NCI-H345 (cell line): Measurements from ENCODE around the gene PIANP.

Experiments
- DNase-seq: peaks from one replicate; lab custom pipeline; 2025; lab: John Stamatoyannopoulos, UW

PIANP gene

DNA sequence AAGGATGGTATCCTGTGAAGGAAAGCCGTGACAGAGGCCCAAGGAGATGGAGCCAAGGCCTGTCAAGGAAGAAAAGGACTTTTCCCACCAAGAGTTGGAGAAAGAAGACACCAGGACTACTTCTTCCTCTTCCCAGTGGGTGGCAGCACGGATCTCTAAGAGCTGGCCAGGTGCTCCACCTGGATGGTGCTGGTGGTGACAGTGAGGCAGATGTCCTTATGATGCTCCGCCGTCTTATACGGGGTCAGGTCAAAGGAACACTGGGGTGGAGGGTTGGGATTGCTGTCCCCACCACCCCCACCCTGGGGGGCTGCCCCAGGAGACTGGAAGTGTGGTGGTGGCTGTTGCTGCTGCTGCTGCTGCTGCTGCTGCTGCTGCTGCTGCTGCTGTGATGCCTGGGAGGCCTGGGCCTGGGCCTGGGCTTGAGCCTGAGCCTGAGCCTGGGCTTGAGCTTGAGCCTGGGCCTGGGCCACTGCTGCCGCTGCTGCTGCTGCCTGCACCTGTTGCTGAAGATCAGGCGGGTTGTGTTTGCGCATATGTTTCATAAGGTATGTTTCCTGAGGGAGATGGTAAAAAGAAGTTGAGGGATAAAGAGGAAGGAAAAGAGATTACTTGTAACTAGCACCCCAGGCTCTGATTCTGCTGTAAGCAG lies 32.9 kb downstream of the PIANP start:
- no peak for DNase-seq

- DNase-seq = no peak
Measured at GRCh38 chr12:6666211-6666610, 34.4 kb downstream of the PIANP start.

DNA sequence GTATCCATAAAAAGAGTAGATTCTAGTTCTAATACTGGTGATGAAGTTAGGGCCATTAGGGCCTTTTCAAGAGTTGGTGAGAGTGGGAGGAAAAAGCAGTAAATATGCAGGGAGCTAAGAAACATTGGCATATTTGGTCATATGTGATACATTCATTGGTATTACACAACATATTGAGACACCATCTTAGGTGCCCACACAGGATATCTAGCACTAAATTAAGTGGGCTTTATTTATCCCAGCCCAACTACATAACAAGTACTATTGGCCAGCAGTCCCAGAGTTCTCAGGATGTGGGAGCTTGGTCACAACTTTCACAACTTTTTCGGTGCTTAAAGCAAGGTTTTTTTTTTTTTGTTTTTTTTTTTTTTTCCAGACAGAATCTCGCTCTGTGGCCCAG lies 35.7 kb downstream of the PIANP start:
- no peak for DNase-seq

DNA sequence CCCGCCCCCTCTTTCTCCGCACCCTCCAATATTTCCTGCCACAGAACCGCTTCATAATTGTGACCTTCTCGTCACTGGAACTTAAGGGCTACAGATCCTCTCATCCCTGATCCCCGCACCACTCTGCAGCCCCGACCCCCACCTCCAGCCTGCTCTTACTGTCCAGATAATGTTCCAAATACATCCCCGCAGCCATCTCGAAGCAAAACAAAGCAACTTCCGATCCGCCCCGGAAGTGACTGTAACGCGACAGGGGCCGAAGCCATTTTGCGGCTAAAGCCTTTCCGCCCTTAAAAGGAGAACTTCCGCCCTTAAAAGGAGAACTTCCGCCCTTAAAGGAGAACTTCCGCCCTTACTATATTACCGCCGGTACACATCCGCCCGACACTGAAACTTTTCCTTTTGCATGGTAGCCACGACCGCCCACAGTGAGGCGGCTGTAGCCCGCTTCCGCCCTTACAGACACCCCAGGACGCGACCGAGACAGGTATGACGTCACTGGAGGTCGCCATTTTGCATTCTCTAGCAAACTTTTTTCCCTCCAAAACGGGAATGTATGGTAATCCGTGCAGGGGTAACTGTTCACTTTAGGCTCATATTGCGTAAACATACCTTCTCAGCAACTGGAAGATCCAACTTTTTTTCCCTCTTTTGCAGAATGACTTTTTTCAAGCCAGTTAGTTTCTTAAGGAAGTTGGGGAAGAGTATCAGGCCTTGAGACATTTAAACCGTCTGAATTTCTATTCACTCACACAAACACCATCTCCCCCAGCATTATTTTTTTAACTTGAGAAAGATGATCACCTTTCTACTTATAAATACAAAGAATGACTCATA lies 37.5 kb downstream of the PIANP start, which contains the start of gene ING4:
Gene ING4 (minus strand): TSS at position 214 of the 837 bp plus-strand sequence. CDS start 18 bp downstream, at position 196.
- DNase-seq = peak; percentile 99

- no peak for DNase-seq
Measured at GRCh38 chr12:6662602-6662905, 38.1 kb downstream of the PIANP start.

- no peak for DNase-seq
Measured at GRCh38 chr12:6653987-6654386, 46.6 kb downstream of the PIANP start.

DNA sequence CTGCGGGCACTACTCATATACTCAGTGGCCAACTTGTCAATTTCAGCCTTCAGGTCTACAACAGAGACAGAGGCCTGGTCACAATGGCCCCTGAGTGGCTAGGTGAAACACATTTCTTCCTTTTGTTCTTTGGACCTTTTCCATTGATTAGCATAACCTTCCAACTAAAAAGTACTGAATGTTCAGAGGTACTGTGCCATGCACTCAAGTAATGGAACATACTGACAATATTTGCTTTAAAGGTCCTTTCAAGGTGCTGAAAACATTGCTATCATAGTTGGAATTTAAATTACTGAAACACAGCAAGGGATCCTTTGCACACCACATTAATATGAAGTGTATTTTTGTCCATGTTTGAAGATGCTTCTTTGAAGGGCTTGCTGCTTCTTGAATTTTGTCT lies 47.3 kb downstream of the PIANP start:
- DNase-seq = no peak

GRCh38 chr12:6652391-6652790 lies 48.2 kb downstream of the PIANP start:
- no peak for DNase-seq

- DNase-seq = no peak
Measured at GRCh38 chr12:6650832-6651231, 49.8 kb downstream of the PIANP start.

GRCh38 chr12:6647083-6647604 lies 53.5 kb downstream of the PIANP start, which contains the start of gene ACRBP:
Gene ACRBP, minus strand, starts transcription at chr12:6647432. Its CDS starts 66 bp downstream, at chr12:6647366.
- no peak for DNase-seq

- DNase-seq = no peak
Measured at GRCh38 chr12:6646276-6647082, 54.1 kb downstream of the PIANP start.

- DNase-seq = no peak
Measured at GRCh38 chr12:6644903-6645302, 55.7 kb downstream of the PIANP start.

- no peak for DNase-seq
Measured at GRCh38 chr12:6644257-6644596, 56.4 kb downstream of the PIANP start.
